Uterus (tissue), 2 donors: ENCODE results near the gene CNOT4.

Source experiments
- POLR2A ChIP-seq, 2 donors: fragments of 450-650 bp; IDR thresholded peaks; one replicate each; pipeline ENCODE4 v1.6.1; 2016; ENCODE audit warnings: antibody characterized with exemption in 2 of 2, mild to moderate bottlenecking in 1 of 2, moderate library complexity in 1 of 2
- TF ChIP-seq, protein P1 (sequence below), 4 experiments: fragments of 200-600 bp in 2 of 4; fragments of 450-650 bp in 2 of 4; sonication (generic) in 2 of 4; IDR thresholded peaks; one replicate each; pipeline ENCODE4 v1.5.1; 2016 to 2019; ENCODE audit warnings: antibody characterized with exemption in 4 of 4, mild to moderate bottlenecking in 2 of 4, moderate library complexity in 1 of 4

DNA sequence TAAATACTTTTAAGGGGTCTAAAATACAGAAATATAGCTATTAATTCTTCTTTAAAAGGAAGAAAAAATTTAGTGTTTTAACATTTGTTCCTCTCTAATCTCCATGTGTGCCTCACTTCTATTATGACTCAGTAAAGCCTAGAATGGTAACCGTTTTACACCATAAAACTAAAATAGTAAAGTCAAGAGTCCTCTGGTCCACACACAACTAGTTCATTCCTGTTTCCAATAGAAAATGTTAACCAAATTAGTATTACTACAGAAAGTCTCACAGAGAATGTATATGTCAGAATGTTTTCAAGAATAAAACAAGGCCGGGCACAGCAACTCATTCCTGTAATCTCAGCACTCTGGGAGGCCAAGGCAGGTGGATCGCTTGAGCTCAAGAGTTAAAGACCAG lies 55.8 kb downstream of the CNOT4 start:
- TF ChIP-seq, protein P1, sequence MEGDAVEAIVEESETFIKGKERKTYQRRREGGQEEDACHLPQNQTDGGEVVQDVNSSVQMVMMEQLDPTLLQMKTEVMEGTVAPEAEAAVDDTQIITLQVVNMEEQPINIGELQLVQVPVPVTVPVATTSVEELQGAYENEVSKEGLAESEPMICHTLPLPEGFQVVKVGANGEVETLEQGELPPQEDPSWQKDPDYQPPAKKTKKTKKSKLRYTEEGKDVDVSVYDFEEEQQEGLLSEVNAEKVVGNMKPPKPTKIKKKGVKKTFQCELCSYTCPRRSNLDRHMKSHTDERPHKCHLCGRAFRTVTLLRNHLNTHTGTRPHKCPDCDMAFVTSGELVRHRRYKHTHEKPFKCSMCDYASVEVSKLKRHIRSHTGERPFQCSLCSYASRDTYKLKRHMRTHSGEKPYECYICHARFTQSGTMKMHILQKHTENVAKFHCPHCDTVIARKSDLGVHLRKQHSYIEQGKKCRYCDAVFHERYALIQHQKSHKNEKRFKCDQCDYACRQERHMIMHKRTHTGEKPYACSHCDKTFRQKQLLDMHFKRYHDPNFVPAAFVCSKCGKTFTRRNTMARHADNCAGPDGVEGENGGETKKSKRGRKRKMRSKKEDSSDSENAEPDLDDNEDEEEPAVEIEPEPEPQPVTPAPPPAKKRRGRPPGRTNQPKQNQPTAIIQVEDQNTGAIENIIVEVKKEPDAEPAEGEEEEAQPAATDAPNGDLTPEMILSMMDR (IDR thresholded peaks at IDR 0.05): no peak
- TF ChIP-seq POLR2A (IDR thresholded peaks at IDR 0.05): no peak
